OCI-LY1 (cell line): ENCODE results near the gene KLHL25.

Source experiments
- EZH2 ChIP-seq: fragments of 200-600 bp; sonication (generic), shearing (Covaris generic); IDR thresholded peaks from 2 replicates; pipeline ENCODE4 v1.8.0; 2017; ENCODE audit warnings: borderline replicate concordance, mixed run types, mild to moderate bottlenecking, antibody characterized with exemption, low read length, moderate library complexity, mixed read lengths
- TF ChIP-seq, protein P1 (sequence below): fragments of 200-600 bp; sonication (generic), shearing (Covaris generic); IDR thresholded peaks from 2 replicates; pipeline ENCODE4 v1.5.1; 2017; ENCODE audit warnings: mild to moderate bottlenecking, antibody characterized with exemption, low read length, moderate library complexity, mixed read lengths

DNA sequence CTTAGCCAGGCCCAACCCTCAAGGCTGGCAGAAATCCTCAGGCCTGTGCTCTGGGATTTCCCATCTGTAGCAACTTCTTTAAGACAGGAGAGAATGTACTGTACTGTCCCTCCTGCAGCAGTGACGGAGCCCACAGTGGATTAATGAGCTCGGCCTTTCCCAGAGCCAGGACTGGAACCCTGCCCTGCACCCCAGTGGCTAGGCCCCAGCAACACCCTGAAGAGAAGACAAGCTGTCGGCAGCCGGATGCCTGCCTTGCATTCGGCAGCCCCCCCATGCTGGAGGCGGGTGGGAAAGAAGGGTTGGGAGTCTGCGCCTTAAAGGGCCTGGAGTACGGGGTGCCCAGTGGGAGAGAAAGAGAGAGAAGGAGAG is 32.0 kb downstream of the KLHL25 start:
- TF ChIP-seq, protein P1, sequence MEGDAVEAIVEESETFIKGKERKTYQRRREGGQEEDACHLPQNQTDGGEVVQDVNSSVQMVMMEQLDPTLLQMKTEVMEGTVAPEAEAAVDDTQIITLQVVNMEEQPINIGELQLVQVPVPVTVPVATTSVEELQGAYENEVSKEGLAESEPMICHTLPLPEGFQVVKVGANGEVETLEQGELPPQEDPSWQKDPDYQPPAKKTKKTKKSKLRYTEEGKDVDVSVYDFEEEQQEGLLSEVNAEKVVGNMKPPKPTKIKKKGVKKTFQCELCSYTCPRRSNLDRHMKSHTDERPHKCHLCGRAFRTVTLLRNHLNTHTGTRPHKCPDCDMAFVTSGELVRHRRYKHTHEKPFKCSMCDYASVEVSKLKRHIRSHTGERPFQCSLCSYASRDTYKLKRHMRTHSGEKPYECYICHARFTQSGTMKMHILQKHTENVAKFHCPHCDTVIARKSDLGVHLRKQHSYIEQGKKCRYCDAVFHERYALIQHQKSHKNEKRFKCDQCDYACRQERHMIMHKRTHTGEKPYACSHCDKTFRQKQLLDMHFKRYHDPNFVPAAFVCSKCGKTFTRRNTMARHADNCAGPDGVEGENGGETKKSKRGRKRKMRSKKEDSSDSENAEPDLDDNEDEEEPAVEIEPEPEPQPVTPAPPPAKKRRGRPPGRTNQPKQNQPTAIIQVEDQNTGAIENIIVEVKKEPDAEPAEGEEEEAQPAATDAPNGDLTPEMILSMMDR, result no peak
- TF ChIP-seq EZH2, result no peak
